ENCODE results near the gene CDK9. TPM values are rescaled to one million over a fixed set of nuclear protein-coding genes. Genes with fewer than 3 reads are reported as not detected.

Gene CDK9
- total RNA-seq, 2 donors from 2014 or later = 104 to 111 TPM

- Histone ChIP-seq H3K27me3 (replicated peaks; ENCODE audit: insufficient read depth) (no peaks in the 10 kb centered on the region), H3K9me3 (no peaks in the 10 kb centered on the region), H3K36me3 (peaks cover 41% of the 10 kb centered on the region), H3K27ac (no peak overlapping the region), H3K4me1 (ENCODE audit: control insufficient read depth in 1 of 2, low read depth in 2 of 2) (peaks cover 17 to 33% of the 10 kb centered on the region in 2 donors), H3K4me3 (no peak overlapping the region)
- TF ChIP-seq CTCF (IDR thresholded peaks at IDR 0.05) = no peak
- DNase-seq (ENCODE audit: low spot score) = no peak
- no peak for ATAC-seq (ENCODE audit: insufficient number of reproducible peaks, low FRiP score, low read depth)
Measured at GRCh38 chr9:127808347-127809001, 22.6 kb downstream of the CDK9 start.

- no peaks in the 10 kb centered on the region for H3K27me3 ChIP-seq (replicated peaks; ENCODE audit: insufficient read depth)
- H3K9me3 ChIP-seq = no peaks in the 10 kb centered on the region
- no peak overlapping the region for H3K27ac ChIP-seq
- peaks cover 12 to 27% of the 10 kb centered on the region in 2 donors for H3K4me1 ChIP-seq (ENCODE audit: control insufficient read depth in 1 of 2, low read depth in 2 of 2)
- no peak overlapping the region for H3K4me3 ChIP-seq
- no peak for ATAC-seq (ENCODE audit: insufficient number of reproducible peaks, low FRiP score, low read depth)
- DNase-seq (ENCODE audit: low spot score) = no peak
- H3K36me3 ChIP-seq = peaks cover 47% of the 10 kb centered on the region
- TF ChIP-seq CTCF (IDR thresholded peaks at IDR 0.05) = no peak
Measured at GRCh38 chr9:127809002-127809539, 23.2 kb downstream of the CDK9 start.

- no peak for ATAC-seq (ENCODE audit: insufficient number of reproducible peaks, low FRiP score, low read depth)
- H3K27ac ChIP-seq = peak overlapping the region in 1 of 2 donors; percentile 2
Measured at GRCh38 chr9:127809540-127810377, 23.9 kb downstream of the CDK9 start.

GRCh38 chr9:127810378-127811187, 24.7 kb downstream of the CDK9 start:
- H3K4me3 ChIP-seq = no peak overlapping the region
- peaks cover 0 to 14% of the 10 kb centered on the region in 2 donors for H3K4me1 ChIP-seq (ENCODE audit: control insufficient read depth in 1 of 2, low read depth in 2 of 2)
- H3K36me3 ChIP-seq = peaks cover 60% of the 10 kb centered on the region
- no peaks in the 10 kb centered on the region for H3K9me3 ChIP-seq
- DNase-seq (ENCODE audit: low spot score) (no peak), ATAC-seq (ENCODE audit: insufficient number of reproducible peaks, low FRiP score, low read depth) (no peak)
- no peaks in the 10 kb centered on the region for H3K27me3 ChIP-seq (replicated peaks; ENCODE audit: insufficient read depth)
- peak overlapping the region in 1 of 2 donors; percentile 2 for H3K27ac ChIP-seq
- no peak for TF ChIP-seq CTCF (IDR thresholded peaks at IDR 0.05)

More at GRCh38 chr9:127809540-127810377, 23.9 kb downstream of the CDK9 start:
- TF ChIP-seq CTCF (IDR thresholded peaks at IDR 0.05) = no peak
- peaks cover 52% of the 10 kb centered on the region for H3K36me3 ChIP-seq
- no peaks in the 10 kb centered on the region for H3K9me3 ChIP-seq
- H3K4me1 ChIP-seq (ENCODE audit: control insufficient read depth in 1 of 2, low read depth in 2 of 2) = peaks cover 6 to 20% of the 10 kb centered on the region in 2 donors
- no peak for DNase-seq (ENCODE audit: low spot score)
- H3K27me3 ChIP-seq (replicated peaks; ENCODE audit: insufficient read depth) = no peaks in the 10 kb centered on the region
- H3K4me3 ChIP-seq = no peak overlapping the region
